Right hindlimb (tissue), 1 donor: ENCODE data around the gene OR52D1.

Experiments
- DNase-seq: peaks from one replicate; pipeline ENCODE4 v3.0.0-alpha.2; 2018

OR52D1 gene

GRCh38 chr11:5514841-5515240 is 26.4 kb downstream of the OR52D1 start:
- no peak for DNase-seq

- DNase-seq, result no peak
These were observed 28.1 kb downstream of the OR52D1 start, which contains the start of gene UBQLNL for GRCh38 chr11:5516599-5516998. TSS of gene UBQLNL (minus strand) at chr11:5516699. CDS start at chr11:5516441, 258 bp downstream.

GRCh38 chr11:5521540-5521939 is 33.1 kb downstream of the OR52D1 start:
- DNase-seq, result no peak

GRCh38 chr11:5522308-5522707 is 33.8 kb downstream of the OR52D1 start:
- no peak for DNase-seq

- no peak for DNase-seq
These were observed 36.3 kb downstream of the OR52D1 start for GRCh38 chr11:5524756-5525155.

GRCh38 chr11:5527716-5528115 is 39.2 kb downstream of the OR52D1 start:
- no peak for DNase-seq

GRCh38 chr11:5528495-5528894 is 40.0 kb downstream of the OR52D1 start:
- DNase-seq, result no peak

- no peak for DNase-seq
These were observed 42.8 kb downstream of the OR52D1 start for GRCh38 chr11:5531053-5531831.

GRCh38 chr11:5534046-5534445 is 45.6 kb downstream of the OR52D1 start:
- no peak for DNase-seq

- no peak for DNase-seq
These were observed 48.0 kb downstream of the OR52D1 start for GRCh38 chr11:5536482-5536881.
